ENCODE data around the gene ABHD17A. TPM values are rescaled to one million over a fixed set of nuclear protein-coding genes. Genes with fewer than 3 reads are reported as not detected.

Gene ABHD17A
- total RNA-seq, 2 donors from 2014 or later: 96.8 to 143 TPM

DNA sequence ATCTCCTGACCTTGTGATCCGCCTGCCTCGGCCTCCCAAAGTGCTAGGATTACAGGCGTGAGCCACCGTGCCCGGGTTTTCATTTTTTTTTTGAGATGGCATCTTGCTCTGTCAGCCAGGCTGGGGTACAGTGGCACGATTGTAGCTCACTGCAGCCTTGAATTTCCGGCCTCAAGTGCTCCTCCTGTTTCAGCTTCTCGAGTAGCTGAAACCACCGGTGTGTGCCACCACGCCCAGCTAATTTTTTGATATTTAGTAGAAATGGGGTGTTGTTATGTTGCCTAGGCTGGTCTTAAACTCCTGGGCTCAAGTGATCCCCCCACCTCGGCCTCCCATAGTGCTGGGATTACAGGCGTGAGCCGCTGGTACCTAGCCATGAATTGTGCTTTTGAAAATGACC lies 25.8 kb upstream of the ABHD17A start:
- no peak for DNase-seq (ENCODE audit: low spot score)
- H3K4me1 ChIP-seq (ENCODE audit: control insufficient read depth in 1 of 2, low read depth in 2 of 2): peaks cover under 1 to 3% of the 10 kb centered on the region in 2 donors
- no peaks in the 10 kb centered on the region for H3K9me3 ChIP-seq
- H3K27me3 ChIP-seq (replicated peaks; ENCODE audit: insufficient read depth): no peaks in the 10 kb centered on the region
- ATAC-seq (ENCODE audit: insufficient number of reproducible peaks, low FRiP score, low read depth): no peak
- no peak overlapping the region for H3K4me3 ChIP-seq
- TF ChIP-seq, protein P1, sequence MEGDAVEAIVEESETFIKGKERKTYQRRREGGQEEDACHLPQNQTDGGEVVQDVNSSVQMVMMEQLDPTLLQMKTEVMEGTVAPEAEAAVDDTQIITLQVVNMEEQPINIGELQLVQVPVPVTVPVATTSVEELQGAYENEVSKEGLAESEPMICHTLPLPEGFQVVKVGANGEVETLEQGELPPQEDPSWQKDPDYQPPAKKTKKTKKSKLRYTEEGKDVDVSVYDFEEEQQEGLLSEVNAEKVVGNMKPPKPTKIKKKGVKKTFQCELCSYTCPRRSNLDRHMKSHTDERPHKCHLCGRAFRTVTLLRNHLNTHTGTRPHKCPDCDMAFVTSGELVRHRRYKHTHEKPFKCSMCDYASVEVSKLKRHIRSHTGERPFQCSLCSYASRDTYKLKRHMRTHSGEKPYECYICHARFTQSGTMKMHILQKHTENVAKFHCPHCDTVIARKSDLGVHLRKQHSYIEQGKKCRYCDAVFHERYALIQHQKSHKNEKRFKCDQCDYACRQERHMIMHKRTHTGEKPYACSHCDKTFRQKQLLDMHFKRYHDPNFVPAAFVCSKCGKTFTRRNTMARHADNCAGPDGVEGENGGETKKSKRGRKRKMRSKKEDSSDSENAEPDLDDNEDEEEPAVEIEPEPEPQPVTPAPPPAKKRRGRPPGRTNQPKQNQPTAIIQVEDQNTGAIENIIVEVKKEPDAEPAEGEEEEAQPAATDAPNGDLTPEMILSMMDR (IDR thresholded peaks at IDR 0.05): no peak
- no peak overlapping the region for H3K27ac ChIP-seq
- peaks cover 11% of the 10 kb centered on the region for H3K36me3 ChIP-seq

DNA sequence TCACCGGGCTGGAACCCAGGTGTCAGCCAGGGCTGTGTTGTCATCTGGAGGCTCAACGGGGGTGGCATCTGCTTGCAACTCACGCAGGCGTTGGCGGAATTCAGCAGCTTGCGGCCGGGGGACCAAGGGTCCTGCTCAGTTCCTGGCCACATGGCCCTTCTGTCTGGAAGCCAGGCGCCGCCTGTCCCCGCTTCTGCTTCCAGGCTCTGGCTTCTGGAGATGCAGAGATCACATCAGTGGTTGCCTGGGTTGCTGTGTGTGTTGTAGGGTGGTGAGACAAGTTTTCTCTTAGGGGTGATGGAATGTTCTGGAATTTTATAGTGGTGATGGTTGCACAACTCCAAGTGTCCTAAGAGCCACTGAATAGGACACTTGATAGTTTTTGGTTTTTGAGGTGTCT lies 24.9 kb upstream of the ABHD17A start:
- DNase-seq (ENCODE audit: low spot score) (no peak), ATAC-seq (ENCODE audit: insufficient number of reproducible peaks, low FRiP score, low read depth) (no peak)
- Histone ChIP-seq H3K27me3 (replicated peaks; ENCODE audit: insufficient read depth) (no peaks in the 10 kb centered on the region), H3K27ac (no peak overlapping the region), H3K4me1 (ENCODE audit: control insufficient read depth in 1 of 2, low read depth in 2 of 2) (peaks cover 5 to 9% of the 10 kb centered on the region in 2 donors), H3K4me3 (no peak overlapping the region), H3K9me3 (no peaks in the 10 kb centered on the region), H3K36me3 (peaks cover 11% of the 10 kb centered on the region)
- TF ChIP-seq, protein P1 (IDR thresholded peaks at IDR 0.05): no peak

DNA sequence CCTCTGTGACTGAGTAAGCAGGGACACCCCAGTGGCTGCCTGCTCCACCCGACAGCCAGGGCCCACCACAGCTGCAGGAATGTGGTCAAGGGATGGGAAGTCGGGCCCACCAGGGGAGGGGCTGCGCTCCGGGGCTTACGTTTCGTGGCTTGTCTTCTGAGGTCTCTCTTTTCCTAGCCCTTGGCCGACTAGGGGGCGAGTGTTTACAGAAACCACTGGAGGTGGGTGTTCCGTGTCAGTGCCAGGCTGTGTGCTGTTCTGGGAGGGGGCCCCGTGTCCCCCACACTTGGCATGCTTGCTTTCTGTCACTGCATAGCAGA lies 24.4 kb upstream of the ABHD17A start:
- Histone ChIP-seq H3K36me3 (peaks cover 11% of the 10 kb centered on the region), H3K27ac (no peak overlapping the region), H3K4me1 (ENCODE audit: control insufficient read depth in 1 of 2, low read depth in 2 of 2) (peaks cover 5 to 11% of the 10 kb centered on the region in 2 donors), H3K27me3 (replicated peaks; ENCODE audit: insufficient read depth) (no peaks in the 10 kb centered on the region), H3K9me3 (no peaks in the 10 kb centered on the region), H3K4me3 (no peak overlapping the region)
- no peak for ATAC-seq (ENCODE audit: insufficient number of reproducible peaks, low FRiP score, low read depth)
- DNase-seq (ENCODE audit: low spot score): no peak
- TF ChIP-seq, protein P1 (IDR thresholded peaks at IDR 0.05): no peak

DNA sequence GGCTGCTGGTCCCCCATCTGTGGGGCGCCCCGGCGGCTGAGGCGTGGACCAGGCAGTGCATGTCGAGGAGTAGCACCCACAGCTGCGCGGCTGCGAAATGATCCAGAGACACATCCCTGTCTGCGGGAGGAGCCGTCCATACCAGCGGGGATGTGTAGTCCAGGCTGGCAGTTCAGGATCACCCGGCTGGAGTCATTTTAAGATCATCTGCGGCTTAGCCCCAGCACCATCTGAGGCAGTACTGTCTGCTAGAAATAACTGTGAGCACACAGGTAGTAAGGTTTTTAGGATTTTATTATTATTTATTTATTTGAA lies 23.0 kb upstream of the ABHD17A start:
- DNase-seq (ENCODE audit: low spot score) (no peak), ATAC-seq (ENCODE audit: insufficient number of reproducible peaks, low FRiP score, low read depth) (no peak)
- Histone ChIP-seq H3K4me3 (no peak overlapping the region), H3K9me3 (no peaks in the 10 kb centered on the region), H3K27ac (no peak overlapping the region), H3K27me3 (replicated peaks; ENCODE audit: insufficient read depth) (no peaks in the 10 kb centered on the region), H3K36me3 (peaks cover 7% of the 10 kb centered on the region), H3K4me1 (ENCODE audit: control insufficient read depth in 1 of 2, low read depth in 2 of 2) (peaks cover 9 to 25% of the 10 kb centered on the region in 2 donors)
- TF ChIP-seq, protein P1 (IDR thresholded peaks at IDR 0.05): no peak

- H3K4me3 ChIP-seq: no peak overlapping the region
- no peaks in the 10 kb centered on the region for H3K9me3 ChIP-seq
- peaks cover 9 to 30% of the 10 kb centered on the region in 2 donors for H3K4me1 ChIP-seq (ENCODE audit: control insufficient read depth in 1 of 2, low read depth in 2 of 2)
- ATAC-seq (ENCODE audit: insufficient number of reproducible peaks, low FRiP score, low read depth) (no peak), DNase-seq (ENCODE audit: low spot score) (no peak)
- H3K27ac ChIP-seq: no peak overlapping the region
- no peaks in the 10 kb centered on the region for H3K27me3 ChIP-seq (replicated peaks; ENCODE audit: insufficient read depth)
- TF ChIP-seq, protein P1 (IDR thresholded peaks at IDR 0.05): no peak
- peaks cover 1% of the 10 kb centered on the region for H3K36me3 ChIP-seq
Measured at GRCh38 chr19:1907563-1908363, 22.5 kb upstream of the ABHD17A start.

Data from thoracic aorta (tissue), 2 donors.